ENCODE results near the gene NOP10.

DNA sequence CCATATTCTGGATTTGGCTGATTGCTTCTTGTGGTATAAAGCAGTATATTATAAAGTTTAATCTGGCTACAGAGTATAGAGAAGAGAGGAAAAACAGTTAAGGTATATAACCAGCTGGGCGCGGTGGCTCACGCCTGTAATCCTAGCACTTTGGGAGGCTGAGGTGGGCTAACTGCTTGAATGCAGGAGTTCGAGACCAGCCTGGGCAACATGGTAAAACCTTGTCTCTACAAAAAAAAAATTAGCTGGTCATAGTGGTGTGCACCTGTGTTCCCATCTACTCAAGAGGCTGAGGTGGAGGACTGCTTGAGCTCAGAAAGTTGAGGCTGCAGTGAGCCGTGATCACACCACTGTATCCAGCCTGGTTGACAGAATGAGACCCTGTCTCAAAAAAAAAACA lies 12.7 kb downstream of the NOP10 start:
- TF ChIP-seq, protein P1, sequence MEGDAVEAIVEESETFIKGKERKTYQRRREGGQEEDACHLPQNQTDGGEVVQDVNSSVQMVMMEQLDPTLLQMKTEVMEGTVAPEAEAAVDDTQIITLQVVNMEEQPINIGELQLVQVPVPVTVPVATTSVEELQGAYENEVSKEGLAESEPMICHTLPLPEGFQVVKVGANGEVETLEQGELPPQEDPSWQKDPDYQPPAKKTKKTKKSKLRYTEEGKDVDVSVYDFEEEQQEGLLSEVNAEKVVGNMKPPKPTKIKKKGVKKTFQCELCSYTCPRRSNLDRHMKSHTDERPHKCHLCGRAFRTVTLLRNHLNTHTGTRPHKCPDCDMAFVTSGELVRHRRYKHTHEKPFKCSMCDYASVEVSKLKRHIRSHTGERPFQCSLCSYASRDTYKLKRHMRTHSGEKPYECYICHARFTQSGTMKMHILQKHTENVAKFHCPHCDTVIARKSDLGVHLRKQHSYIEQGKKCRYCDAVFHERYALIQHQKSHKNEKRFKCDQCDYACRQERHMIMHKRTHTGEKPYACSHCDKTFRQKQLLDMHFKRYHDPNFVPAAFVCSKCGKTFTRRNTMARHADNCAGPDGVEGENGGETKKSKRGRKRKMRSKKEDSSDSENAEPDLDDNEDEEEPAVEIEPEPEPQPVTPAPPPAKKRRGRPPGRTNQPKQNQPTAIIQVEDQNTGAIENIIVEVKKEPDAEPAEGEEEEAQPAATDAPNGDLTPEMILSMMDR (IDR thresholded peaks at IDR 0.05): no peak
- no peak for TF ChIP-seq POLR2A (IDR thresholded peaks at IDR 0.05)

Data from testis (tissue), 2 donors.